H9 (cell line): ENCODE data around the gene AIFM2. TPM values are rescaled to one million over a fixed set of nuclear protein-coding genes. Genes with fewer than 3 reads are reported as not detected.

ENCODE experiments used
- DNase-seq: peaks from one replicate; pipeline ENCODE4 v3.0.0-alpha.2; 2017
- H2AFZ ChIP-seq: one replicate; pipeline ENCODE4 v1.6.1; 2013; ENCODE audit warnings: mild to moderate bottlenecking, low read length, control low read depth, moderate library complexity
- H2AK5ac ChIP-seq: 2 replicates; pipeline ENCODE4 v1.6.1; 2013; ENCODE audit warnings: low read length, control low read depth, mixed read lengths; ENCODE audit not compliant: insufficient read length
- H2BK120ac ChIP-seq: one replicate; pipeline ENCODE4 v1.6.1; 2013; ENCODE audit warnings: low read depth, mild to moderate bottlenecking, low read length, control low read depth, inconsistent platforms; ENCODE audit not compliant: poor library complexity, severe bottlenecking
- H2BK12ac ChIP-seq: 2 replicates; pipeline ENCODE4 v1.6.1; 2013; ENCODE audit warnings: low read length, control low read depth, mixed read lengths, low read depth; ENCODE audit not compliant: insufficient read length
- H2BK15ac ChIP-seq: 2 replicates; pipeline ENCODE4 v1.6.1; 2013; ENCODE audit warnings: low read depth, low read length, control low read depth
- H2BK20ac ChIP-seq: one replicate; pipeline ENCODE4 v1.6.1; 2013; ENCODE audit warnings: low read depth, mild to moderate bottlenecking, low read length, control low read depth, inconsistent platforms; ENCODE audit not compliant: poor library complexity, severe bottlenecking
- H2BK5ac ChIP-seq: 2 replicates; pipeline ENCODE4 v1.6.1; 2013; ENCODE audit warnings: low read length, control low read depth, mixed read lengths; ENCODE audit not compliant: insufficient read length
- H3K14ac ChIP-seq: 2 replicates; pipeline ENCODE4 v1.6.1; 2013; ENCODE audit warnings: low read length, control low read depth; ENCODE audit not compliant: insufficient read depth
- H3K18ac ChIP-seq: 2 replicates; pipeline ENCODE4 v1.6.1; 2013; ENCODE audit warnings: low read depth, mild to moderate bottlenecking, mixed read lengths, low read length, control low read depth; ENCODE audit not compliant: insufficient read length
- H3K23ac ChIP-seq: 2 replicates; pipeline ENCODE4 v1.6.1; 2013; ENCODE audit warnings: low read length, control low read depth, mixed read lengths, low read depth; ENCODE audit not compliant: insufficient read length
- H3K23me2 ChIP-seq: 2 replicates; pipeline ENCODE4 v1.6.1; 2013; ENCODE audit warnings: low read depth, mild to moderate bottlenecking, mixed read lengths, low read length, control low read depth; ENCODE audit not compliant: insufficient read length, poor library complexity, severe bottlenecking
- H3K27ac ChIP-seq: 2 replicates; pipeline ENCODE4 v1.5.1; 2013; ENCODE audit warnings: low read length, control low read depth, mixed read lengths, low read depth; ENCODE audit not compliant: insufficient read length
- H3K27me3 ChIP-seq: 2 replicates; pipeline ENCODE4 v1.6.1; 2013; ENCODE audit warnings: low read length, control low read depth, inconsistent platforms; ENCODE audit not compliant: insufficient read depth
- H3K4ac ChIP-seq: 2 replicates; pipeline ENCODE4 v1.6.1; 2013; ENCODE audit warnings: low read depth, mild to moderate bottlenecking, control low read depth, inconsistent platforms, low read length, moderate library complexity
- H3K4me1 ChIP-seq: 2 replicates; pipeline ENCODE4 v1.6.1; 2013; ENCODE audit warnings: low read length, control low read depth, inconsistent platforms; ENCODE audit not compliant: insufficient read depth
- H3K4me2 ChIP-seq: 2 replicates; pipeline ENCODE4 v1.6.1; 2013; ENCODE audit warnings: low read length, control low read depth, mixed read lengths; ENCODE audit not compliant: insufficient read length, insufficient read depth
- H3K56ac ChIP-seq: 2 replicates; pipeline ENCODE4 v1.6.1; 2013; ENCODE audit warnings: low read depth, mild to moderate bottlenecking, mixed read lengths, low read length, control low read depth; ENCODE audit not compliant: insufficient read length
- H3K79me1 ChIP-seq: 2 replicates; pipeline ENCODE4 v1.6.1; 2013; ENCODE audit warnings: low read depth, mild to moderate bottlenecking, moderate library complexity, low read length, control low read depth, inconsistent platforms; ENCODE audit not compliant: insufficient read depth, poor library complexity, severe bottlenecking
- H3K79me2 ChIP-seq: 2 replicates; pipeline ENCODE4 v1.6.1; 2013; ENCODE audit warnings: low read length, control low read depth, inconsistent platforms; ENCODE audit not compliant: insufficient read depth
- H3K9ac ChIP-seq: 2 replicates; pipeline ENCODE4 v1.6.1; 2013; ENCODE audit warnings: low read length, control low read depth, mixed read lengths; ENCODE audit not compliant: insufficient read length; ENCODE audit errors: extremely low read depth
- H3K9me3 ChIP-seq: one replicate; pipeline ENCODE4 v1.6.1; 2013; ENCODE audit warnings: low read depth, low read length, inconsistent platforms; ENCODE audit not compliant: control insufficient read depth
- H3T11ph ChIP-seq: one replicate; pipeline ENCODE4 v1.6.1; 2013; ENCODE audit warnings: mild to moderate bottlenecking, low read length, control low read depth, inconsistent platforms
- H4K20me1 ChIP-seq: one replicate; pipeline ENCODE4 v1.6.1; 2013; ENCODE audit not compliant: control insufficient read depth, insufficient read length, insufficient read depth
- H4K5ac ChIP-seq: 2 replicates; pipeline ENCODE4 v1.6.1; 2013; ENCODE audit warnings: low read depth, mild to moderate bottlenecking, mixed read lengths, low read length, control low read depth; ENCODE audit not compliant: insufficient read length
- H4K8ac ChIP-seq: replicated peaks from 2 replicates; pipeline ENCODE4 v1.6.1; 2013; ENCODE audit warnings: low read length, control low read depth, mixed read lengths, low read depth; ENCODE audit not compliant: insufficient read length
- H4K91ac ChIP-seq: 2 replicates; pipeline ENCODE4 v1.6.1; 2013; ENCODE audit warnings: low read depth, mild to moderate bottlenecking, moderate library complexity, mixed read lengths, low read length, control low read depth; ENCODE audit not compliant: insufficient read length
- H3K27ac Mint-ChIP-seq, 3 experiments: 2 replicates in 2 of 3; 3 replicates in 1 of 3; pipeline ENCODE4 v1.8.0; 2020 to 2021; ENCODE audit warnings: mixed read lengths in 3 of 3, mild to moderate bottlenecking in 1 of 3, moderate library complexity in 1 of 3
- H3K27me3 Mint-ChIP-seq: 2 replicates; pipeline ENCODE4 v1.8.0; 2021; ENCODE audit warnings: low read depth, mild to moderate bottlenecking, moderate library complexity, mixed read lengths
- H3K36me3 Mint-ChIP-seq, 3 experiments: 2 replicates in 2 of 3; 3 replicates in 1 of 3; pipeline ENCODE4 v1.8.0; 2020 to 2021; ENCODE audit warnings: low read depth in 3 of 3, mixed read lengths in 3 of 3; ENCODE audit not compliant: insufficient read depth in 1 of 3
- H3K4me1 Mint-ChIP-seq, 2 experiments: 2 replicates each; pipeline ENCODE4 v1.8.0; 2020; ENCODE audit warnings: mixed read lengths in 2 of 2
- H3K4me3 Mint-ChIP-seq, 2 experiments: 2 replicates in 1 of 2; 3 replicates in 1 of 2; pipeline ENCODE4 v1.8.0; 2020 to 2021; ENCODE audit warnings: mild to moderate bottlenecking in 2 of 2, mixed read lengths in 2 of 2, moderate library complexity in 1 of 2
- H3K9me3 Mint-ChIP-seq, 2 experiments: 2 replicates in 1 of 2; 3 replicates in 1 of 2; pipeline ENCODE4 v1.8.0; 2020; ENCODE audit warnings: mild to moderate bottlenecking in 2 of 2, mixed read lengths in 2 of 2, moderate library complexity in 1 of 2
- WGBS: extraction: QIAGEN DNeasy Blood & Tissue Kit; methylation state at CpG from one replicate; pipeline ENCODE4 v1.1.7; 2013; ENCODE audit warnings: missing lambda C conversion rate, low lambda C conversion rate, mixed read lengths; ENCODE audit not compliant: insufficient read length; ENCODE audit errors: extremely low coverage; 5-methylcytosine and 5-hydroxymethylcytosine counted together
- total RNA-seq: library from RNA; stranded (reverse); gene quantifications from 2 replicates; pipeline ENCODE4 v1.2.1, GENCODE V29; 2021
- TF ChIP-seq, protein P1 (sequence below): fragments of 200-600 bp; sonication (generic); conservative IDR thresholded peaks from 3 replicates; pipeline ENCODE4 v1.8.0; 2021; ENCODE audit warnings: antibody characterized with exemption, mild to moderate bottlenecking

The AIFM2 gene
- total RNA-seq, 1 experiment from 2014 or later: 5.3 TPM

DNA sequence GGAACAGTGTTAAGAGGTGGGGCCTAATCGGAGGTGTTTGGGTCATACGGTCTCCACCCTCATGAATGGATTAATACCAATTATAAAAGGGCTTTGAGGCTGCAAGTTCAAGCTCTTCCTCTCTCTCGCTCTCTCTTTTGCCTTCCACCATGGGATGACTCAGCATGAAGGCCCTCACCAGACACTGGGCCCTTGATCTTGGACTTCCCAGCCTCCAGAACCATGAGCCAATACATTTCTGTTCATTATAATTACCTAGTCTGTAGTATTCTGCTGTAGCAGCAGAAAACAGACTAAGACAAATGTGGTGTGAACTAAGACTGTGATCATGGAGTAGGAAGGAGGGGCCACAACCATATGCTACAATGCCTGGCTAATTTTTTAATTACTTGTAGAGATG is 7.7 kb downstream of the AIFM2 start:
- H2BK12ac ChIP-seq: no peak overlapping the region
- H3K27ac Mint-ChIP-seq: no peak overlapping the region; a peak in 1 of 7 replicates
- H2BK20ac ChIP-seq: no peak overlapping the region
- H3K18ac ChIP-seq: no peak overlapping the region
- H3K23ac ChIP-seq: no peak overlapping the region
- no peak overlapping the region for H2AFZ ChIP-seq
- H2BK120ac ChIP-seq: no peak overlapping the region
- no peaks in the 10 kb centered on the region for H3K9me3 ChIP-seq
- no peaks in the 10 kb centered on the region for H3K27me3 ChIP-seq
- no peaks in the 10 kb centered on the region for H3K79me2 ChIP-seq
- H3K27ac ChIP-seq: no peak overlapping the region
- H3K9ac ChIP-seq: no peak overlapping the region
- H3K14ac ChIP-seq: no peak overlapping the region
- no peak overlapping the region for H2AK5ac ChIP-seq
- H3K4me1 Mint-ChIP-seq: no peaks in the 10 kb centered on the region; a peak in 1 of 4 replicates
- H4K91ac ChIP-seq: no peak overlapping the region
- no peak overlapping the region for H3T11ph ChIP-seq
- no peak overlapping the region for H4K5ac ChIP-seq
- H3K23me2 ChIP-seq: no peaks in the 10 kb centered on the region
- DNase-seq: no peak
- H3K4me2 ChIP-seq: no peak overlapping the region
- no peak overlapping the region for H4K8ac ChIP-seq
- H3K9me3 Mint-ChIP-seq: peaks cover 0 to 2% of the 10 kb centered on the region in 2 experiments; a peak in 2 of 5 replicates
- H3K4me3 Mint-ChIP-seq: no peak overlapping the region
- no peak overlapping the region for H3K4ac ChIP-seq
- H3K27me3 Mint-ChIP-seq: peaks cover 1% of the 10 kb centered on the region; the same call in 1 of the 2 replicates
- TF ChIP-seq, protein P1, sequence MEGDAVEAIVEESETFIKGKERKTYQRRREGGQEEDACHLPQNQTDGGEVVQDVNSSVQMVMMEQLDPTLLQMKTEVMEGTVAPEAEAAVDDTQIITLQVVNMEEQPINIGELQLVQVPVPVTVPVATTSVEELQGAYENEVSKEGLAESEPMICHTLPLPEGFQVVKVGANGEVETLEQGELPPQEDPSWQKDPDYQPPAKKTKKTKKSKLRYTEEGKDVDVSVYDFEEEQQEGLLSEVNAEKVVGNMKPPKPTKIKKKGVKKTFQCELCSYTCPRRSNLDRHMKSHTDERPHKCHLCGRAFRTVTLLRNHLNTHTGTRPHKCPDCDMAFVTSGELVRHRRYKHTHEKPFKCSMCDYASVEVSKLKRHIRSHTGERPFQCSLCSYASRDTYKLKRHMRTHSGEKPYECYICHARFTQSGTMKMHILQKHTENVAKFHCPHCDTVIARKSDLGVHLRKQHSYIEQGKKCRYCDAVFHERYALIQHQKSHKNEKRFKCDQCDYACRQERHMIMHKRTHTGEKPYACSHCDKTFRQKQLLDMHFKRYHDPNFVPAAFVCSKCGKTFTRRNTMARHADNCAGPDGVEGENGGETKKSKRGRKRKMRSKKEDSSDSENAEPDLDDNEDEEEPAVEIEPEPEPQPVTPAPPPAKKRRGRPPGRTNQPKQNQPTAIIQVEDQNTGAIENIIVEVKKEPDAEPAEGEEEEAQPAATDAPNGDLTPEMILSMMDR: no peak
- no peaks in the 10 kb centered on the region for H3K79me1 ChIP-seq
- no peaks in the 10 kb centered on the region for H4K20me1 ChIP-seq
- no peak overlapping the region for H2BK15ac ChIP-seq
- H3K4me1 ChIP-seq: no peaks in the 10 kb centered on the region
- no peak overlapping the region for H3K56ac ChIP-seq
- no peaks in the 10 kb centered on the region for H3K36me3 Mint-ChIP-seq
- H2BK5ac ChIP-seq: no peak overlapping the region
- WGBS: no CpG with 5 or more reads among the region's 3 CpGs
